Tongue (tissue), 2 donors: ENCODE measurements around the gene PELO. TPM values are rescaled to one million over a fixed set of nuclear protein-coding genes. Genes with fewer than 3 reads are reported as not detected.
"Not testable (repeated sequence)": the region's sequence is repeated elsewhere in the genome, so short reads cannot be mapped to it uniquely, and the experiment has no call there.

Experiments
- DNase-seq: peaks from one replicate; pipeline ENCODE4 v3.0.0-alpha.2; 2015
- total RNA-seq: library from RNA; depleted of rRNA; stranded (reverse); fragments of >200 nt; gene quantifications from one replicate; pipeline ENCODE4 v1.2.3, GENCODE V29; 2014

The PELO gene
- total RNA-seq: 23.8 TPM

- DNase-seq: peak; percentile 77
Measured at GRCh38 chr5:52787600-52788504, at the start of gene PELO, which contains the start of gene ITGA1. TSS of gene PELO (plus strand) at chr5:52787916. CDS start at chr5:52800395, 12,479 bp downstream. TSS of gene ITGA1 (plus strand) at chr5:52787916. CDS start at chr5:52788354, 438 bp downstream.

DNA sequence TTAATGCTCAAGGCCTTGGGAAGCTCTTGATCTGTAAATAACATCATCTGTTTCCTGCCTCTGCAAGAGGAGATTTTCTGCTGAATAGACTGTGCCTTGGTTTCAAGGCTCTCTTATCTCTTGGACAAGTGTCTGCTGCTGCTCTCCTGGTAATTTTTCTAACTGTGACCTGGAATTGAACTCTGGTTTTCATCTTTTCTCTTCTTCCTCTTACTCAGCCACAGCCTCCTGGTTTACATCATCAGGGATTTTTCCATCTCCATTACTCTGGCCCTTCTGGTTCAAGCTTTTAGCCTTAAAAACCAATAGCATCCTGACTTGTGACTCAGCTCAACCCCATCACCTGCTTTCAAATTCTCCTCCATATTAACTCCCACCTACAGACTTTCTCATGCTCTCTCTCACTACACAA, 49.6 kb upstream of the PELO start:
- DNase-seq: no peak

- DNase-seq: no peak
Measured at GRCh38 chr5:52740007-52740406, 47.7 kb upstream of the PELO start.

DNA sequence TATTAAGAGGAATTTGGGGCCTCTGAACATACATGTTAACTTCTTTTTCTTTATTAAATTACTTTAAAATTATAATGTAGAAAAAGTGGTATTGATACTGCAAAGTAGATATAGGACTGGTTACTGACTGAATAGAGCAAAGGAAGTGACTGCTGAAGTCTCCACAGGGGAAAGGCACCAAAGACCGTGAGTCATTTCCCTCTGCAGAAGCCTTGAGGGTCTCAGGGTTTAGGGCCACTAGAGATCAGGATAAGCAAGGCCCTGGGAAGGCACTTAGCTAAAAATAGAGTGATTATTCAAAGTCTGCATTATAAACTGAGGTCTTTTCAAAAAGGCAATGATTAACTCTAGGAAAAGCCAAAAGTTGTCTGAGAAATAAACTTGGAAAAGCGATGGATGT, 44.7 kb upstream of the PELO start:
- DNase-seq: no peak

DNA sequence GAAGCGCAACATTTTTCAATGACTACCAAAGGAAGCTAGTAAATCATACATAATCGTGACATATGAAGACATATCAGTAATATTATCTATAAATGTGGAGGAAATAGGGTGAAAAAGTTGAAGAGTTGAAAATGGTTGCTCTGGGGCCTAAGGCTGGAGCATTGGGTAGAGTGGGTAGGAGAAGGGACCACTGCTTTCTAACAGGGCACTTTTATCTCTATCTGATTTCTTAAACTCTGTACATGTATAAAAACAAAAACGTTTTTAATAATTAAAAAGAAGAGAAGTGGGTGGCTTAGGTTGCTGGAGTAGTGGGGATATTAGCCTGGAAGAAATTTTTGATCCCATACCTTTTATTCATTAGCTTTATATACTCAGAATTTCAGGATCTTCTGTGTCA, 44.2 kb upstream of the PELO start:
- DNase-seq: no peak

GRCh38 chr5:52743970-52744369, 43.7 kb upstream of the PELO start:
- no peak for DNase-seq

DNA sequence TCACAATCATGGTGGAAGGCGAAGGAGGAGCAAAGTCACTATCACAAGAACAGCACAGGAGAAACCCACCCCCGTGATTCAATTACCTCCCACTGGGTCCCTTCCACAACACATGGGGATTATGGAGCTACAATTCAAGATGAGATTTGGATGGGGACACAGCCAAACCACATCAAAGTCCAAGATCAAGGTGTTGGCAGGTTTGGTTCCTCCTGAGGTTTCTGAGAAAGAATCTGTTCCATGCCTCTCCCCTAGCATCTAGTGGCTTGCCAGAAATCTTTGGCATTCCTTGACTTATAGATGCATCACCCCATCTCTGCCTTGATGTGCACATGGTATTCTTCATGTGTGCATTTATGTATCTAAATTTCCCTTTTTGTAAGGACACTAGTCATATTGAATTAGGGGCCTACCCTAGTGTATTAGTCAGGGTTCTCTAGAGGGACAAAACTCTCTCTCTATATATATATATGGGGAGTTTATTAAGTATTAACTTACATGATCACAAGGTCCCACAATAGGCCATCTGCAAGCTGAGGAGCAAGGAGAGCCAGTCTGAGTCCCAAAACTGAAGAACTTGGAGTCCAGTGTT, 42.8 kb upstream of the PELO start:
- not testable (repeated sequence) for DNase-seq

- DNase-seq: no peak
Measured at GRCh38 chr5:52746539-52746938, 41.2 kb upstream of the PELO start.

DNA sequence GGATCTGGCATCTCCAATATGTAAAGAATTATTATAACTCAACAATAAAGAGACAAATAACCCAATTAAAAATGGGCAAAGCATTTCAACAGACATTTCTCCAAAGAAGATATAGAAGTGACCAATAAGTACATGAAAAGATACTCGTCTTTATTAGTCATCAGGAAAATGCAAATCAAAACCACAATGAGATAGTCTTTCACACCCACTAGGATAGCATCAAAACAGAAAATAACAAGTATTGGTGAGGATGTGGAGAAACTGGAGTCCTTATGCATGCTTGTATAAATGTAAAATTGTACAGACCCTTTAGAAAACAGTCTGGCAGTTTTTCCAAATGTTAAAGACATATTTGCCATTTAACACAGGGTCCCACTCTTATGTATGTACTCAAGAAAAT, 39.1 kb upstream of the PELO start:
- no peak for DNase-seq

DNA sequence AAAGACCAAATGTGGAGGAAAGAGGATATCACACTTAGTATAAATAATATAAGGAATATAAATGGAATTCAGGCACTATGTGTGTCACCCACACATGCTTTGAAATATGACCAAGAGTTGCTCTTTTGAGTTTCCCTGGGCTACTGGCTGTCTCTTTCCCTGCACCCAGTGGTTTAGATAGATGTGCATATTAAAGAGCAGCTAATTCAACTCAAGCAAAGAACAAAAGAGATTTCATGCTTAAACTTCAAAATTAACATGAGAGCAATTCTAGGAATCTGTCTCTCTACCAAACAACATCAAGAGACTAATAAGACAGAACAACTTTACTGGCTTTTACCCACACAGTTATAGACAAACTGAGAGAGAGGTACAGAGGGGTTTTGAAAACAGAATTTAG, 38.0 kb upstream of the PELO start:
- no peak for DNase-seq

- DNase-seq: no peak
Measured at GRCh38 chr5:52751137-52751536, 36.6 kb upstream of the PELO start.

DNA sequence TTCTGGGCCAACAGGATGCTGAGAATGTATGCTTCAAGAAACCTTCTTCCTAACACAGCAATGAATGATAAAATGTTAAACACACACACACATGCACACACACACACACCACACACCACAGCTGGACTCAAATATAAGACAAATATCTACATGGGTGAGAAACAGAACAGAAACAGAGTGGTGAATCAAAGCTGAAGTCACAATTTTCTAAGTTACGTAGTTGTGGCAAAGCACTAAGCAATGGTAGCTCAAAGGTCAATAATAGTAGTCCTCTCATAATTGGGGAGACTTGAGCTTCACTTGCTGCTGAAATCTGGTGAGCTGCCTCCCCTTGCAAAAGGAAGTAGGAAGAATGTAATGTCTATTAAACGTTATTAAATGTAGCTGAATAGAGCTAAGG, 33.7 kb upstream of the PELO start:
- DNase-seq: no peak

- DNase-seq: no peak
Measured at GRCh38 chr5:52757527-52757926, 30.2 kb upstream of the PELO start.

- DNase-seq: no peak
Measured at GRCh38 chr5:52758014-52758413, 29.7 kb upstream of the PELO start.

DNA sequence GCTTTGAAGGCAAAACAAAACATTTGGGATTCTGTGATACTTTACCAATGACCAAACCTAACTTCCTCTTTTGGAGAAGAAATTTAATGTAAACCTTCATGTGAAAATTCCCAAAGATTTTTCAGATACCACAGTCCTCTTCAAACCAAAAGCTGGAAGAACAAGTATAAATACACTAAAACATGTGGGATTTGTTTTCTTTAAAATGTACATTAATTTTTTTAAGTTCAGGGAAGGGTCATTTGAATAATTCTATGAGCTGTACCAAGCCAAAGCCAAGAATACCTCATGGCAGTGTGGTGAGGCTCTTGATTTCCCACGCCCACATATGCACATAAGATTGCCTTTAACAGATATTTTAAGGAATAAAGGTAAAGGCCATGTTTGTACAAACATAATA, 28.4 kb upstream of the PELO start:
- no peak for DNase-seq

- no peak for DNase-seq
Measured at GRCh38 chr5:52760695-52761366, 26.9 kb upstream of the PELO start.

DNA sequence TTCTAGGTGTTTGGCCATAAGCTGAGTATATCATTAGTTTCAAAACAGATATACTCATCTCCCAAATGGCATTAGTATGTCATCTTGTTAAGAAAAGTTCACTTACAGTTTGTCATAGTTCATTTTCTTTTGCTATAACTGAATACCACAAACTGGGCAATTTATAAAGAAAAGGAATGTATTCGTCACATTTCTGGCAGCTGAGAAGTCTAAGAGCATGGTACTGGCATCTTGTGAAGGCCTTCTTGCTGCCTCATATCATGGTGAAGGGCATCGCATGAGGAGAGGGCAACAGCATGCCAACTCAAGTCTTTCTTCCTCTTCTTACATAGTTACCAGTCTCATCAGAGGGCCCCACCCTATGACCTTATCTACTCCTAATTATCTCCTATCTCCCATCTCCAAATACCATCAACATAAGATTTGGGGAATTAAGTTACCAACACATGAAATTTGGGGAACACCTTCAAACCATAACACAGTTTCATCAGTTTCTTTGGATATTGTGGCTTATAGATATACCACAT, 20.4 kb upstream of the PELO start:
- DNase-seq: no peak

- no peak for DNase-seq
Measured at GRCh38 chr5:52767766-52768480, 19.8 kb upstream of the PELO start.

DNA sequence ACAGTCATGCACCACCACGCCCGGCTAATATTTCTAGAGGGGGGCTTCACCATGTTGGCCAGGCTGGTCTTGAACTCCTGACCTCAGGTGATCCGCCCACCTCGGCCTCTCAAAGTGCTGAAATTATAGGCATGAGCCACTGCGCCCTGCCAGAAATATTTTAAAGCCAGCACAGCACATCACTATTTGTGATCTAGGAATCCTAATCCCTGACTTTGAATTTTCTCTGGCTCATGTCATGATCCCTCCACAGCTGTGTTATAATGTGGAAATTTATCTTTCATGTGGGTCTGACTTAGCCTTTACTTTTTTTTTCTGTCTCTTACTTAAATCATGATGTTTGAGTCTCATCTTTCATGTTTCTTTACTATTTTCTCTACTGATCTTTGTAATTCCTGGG, 18.7 kb upstream of the PELO start:
- no peak for DNase-seq

DNA sequence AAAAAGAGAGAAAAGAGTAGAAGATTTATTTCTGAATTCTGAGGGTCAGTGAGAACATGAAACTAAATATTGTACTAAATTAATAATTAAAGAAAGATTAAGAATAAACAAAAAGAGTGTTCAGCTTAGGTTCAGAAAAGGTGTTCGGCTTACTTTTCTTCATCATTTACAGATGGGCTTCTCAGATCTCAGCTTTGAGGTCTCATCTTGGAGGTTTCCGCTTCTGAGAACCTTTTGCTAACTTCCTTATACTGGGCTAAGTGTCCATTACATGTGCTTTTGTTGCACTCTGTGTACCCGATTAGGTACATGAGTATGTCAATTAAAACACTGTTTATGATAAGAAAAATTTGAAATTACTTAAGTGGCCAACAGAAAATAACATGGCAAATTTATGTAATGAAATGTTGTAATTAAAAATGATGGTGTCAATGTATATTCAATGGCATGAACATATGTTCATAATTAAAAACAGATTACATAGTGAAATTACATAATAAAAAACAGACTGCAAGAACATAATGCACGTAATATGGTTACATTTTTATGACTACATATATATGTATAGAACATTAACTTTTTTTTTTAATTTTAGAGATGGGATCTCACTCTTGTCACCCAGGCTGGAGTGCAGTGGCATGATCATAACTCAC, 17.3 kb upstream of the PELO start:
- no peak for DNase-seq

GRCh38 chr5:52771343-52772039, 16.2 kb upstream of the PELO start:
- no peak for DNase-seq
